ENCODE data around the gene FGF22.
"Not testable (repeated sequence)": the region's sequence is repeated elsewhere in the genome, so short reads cannot be mapped to it uniquely, and the experiment has no call there.

Gene FGF22

GRCh38 chr19:607301-608154, 32.2 kb upstream of the FGF22 start:
- DNase-seq = no peak

GRCh38 chr19:608155-609003, 31.3 kb upstream of the FGF22 start:
- DNase-seq = no peak

DNA sequence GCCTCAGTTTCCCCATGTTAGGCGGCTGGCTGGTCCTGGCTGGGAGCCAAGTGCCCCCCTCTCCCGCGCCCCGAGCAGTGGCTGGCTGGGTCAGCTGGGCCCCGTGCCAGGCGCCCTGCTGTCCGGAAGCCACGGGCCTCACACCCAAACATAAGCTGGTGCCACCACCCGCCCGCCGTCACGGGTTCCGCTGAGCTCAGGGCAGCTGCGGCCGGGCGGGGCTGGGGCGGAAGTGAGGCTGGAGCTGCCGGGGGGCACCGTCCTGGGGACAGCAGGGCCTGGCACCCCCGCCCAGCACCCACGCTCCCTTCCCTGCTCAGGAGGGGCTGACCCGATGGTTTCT, 30.7 kb upstream of the FGF22 start:
- no peak for DNase-seq

DNA sequence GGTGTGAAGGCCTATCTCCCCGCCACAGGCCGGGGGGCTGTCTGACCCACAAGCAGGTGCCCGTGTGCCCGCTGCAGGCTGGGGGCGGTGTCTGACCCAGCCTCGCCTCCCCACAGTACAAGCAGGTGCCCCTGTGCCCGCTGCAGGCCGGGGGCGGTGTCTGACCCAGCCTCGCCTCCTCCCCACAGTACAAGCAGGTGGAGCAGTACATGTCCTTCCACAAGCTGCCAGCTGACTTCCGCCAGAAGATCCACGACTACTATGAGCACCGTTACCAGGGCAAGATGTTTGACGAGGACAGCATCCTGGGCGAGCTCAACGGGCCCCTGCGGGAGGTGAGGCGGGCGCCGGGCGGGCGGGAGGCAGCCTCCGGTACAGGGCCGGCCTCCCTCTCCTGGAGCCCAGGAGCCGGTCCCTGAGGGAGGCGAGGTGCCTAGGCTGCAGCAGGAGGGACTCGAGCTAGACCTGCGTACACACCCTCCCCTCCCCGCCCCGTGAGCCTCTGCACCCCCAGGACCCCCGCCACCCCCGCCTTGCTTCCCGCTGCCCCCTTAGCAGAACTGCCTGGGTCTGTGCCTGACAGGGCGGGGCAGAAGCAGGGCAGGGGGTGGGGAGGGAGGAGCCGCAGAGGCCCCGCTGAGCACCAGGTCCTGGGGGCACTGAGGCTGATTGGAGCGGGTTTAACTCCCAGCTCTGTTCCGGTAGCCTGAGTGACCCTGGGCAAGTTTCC, 29.4 kb upstream of the FGF22 start:
- no peak for DNase-seq

- DNase-seq = peak; percentile 33
Observed at GRCh38 chr19:610801-611480, 28.7 kb upstream of the FGF22 start.

GRCh38 chr19:611481-611868, 28.2 kb upstream of the FGF22 start:
- peak; percentile 85 for DNase-seq

- DNase-seq = no peak
Observed at GRCh38 chr19:612941-613340, 26.7 kb upstream of the FGF22 start.

DNA sequence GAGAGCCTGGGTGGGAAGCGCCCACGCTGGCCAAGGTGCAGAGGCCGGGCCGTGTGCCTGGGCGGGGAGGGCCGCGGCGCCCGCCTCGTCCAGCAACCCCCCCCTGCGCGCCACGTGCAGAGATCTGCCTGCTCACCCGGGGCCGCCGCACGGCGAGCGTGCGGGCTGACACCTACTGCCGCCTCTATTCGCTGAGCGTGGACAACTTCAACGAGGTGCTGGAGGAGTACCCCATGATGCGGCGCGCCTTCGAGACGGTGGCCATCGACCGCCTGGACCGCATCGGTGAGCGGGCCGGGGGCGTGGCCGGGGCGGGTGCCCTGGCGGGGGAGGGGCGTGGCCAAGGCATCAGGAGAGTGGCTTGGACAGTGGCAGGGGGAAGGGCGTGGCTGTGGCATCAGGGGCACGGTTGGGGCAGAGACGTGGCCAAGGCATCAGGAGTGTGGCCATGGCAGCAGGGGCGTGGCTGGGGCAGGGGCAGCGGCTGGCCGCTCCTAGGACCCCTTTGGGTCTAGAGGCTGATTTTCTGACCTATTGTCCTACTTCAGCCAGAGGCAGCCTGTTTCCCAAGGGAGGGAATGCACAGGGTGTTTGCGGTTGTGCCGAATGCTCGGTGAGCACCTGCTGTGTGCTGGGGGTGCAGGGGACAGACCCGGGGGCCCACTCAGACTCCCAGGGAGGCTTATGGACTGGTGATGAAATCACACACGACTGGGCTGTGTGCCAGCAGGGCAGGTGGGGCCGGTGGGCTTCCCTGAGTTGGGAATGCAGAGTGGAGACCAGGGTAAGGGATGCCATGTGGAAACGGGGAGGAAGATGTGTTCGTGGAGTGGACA, 25.7 kb upstream of the FGF22 start:
- no peak for DNase-seq

- DNase-seq = no peak
Observed at GRCh38 chr19:615619-616018, 24.1 kb upstream of the FGF22 start.

- no peak for DNase-seq
Observed at GRCh38 chr19:616062-616700, 23.5 kb upstream of the FGF22 start.

- no peak for DNase-seq
Observed at GRCh38 chr19:616747-617526, 22.7 kb upstream of the FGF22 start.

GRCh38 chr19:617551-618246, 22.0 kb upstream of the FGF22 start:
- DNase-seq = no peak

DNA sequence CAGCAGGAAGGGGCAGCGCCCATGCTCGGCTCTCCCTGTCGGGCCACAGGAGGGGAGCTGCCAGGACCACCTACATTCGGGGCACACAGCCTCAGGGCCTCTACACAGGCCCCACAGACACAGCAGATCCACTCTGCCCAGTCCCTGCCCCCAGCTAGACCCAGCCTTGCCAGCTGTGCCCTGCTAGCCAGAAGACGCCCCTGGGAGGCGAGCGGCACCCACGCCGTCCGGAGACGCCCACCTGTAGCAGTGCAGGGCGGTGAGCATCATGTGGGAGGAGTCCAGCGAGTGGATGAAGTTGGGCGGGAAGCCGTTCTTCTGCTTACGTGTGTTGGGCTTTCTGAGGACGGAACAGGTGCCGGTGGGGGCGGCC, 21.4 kb upstream of the FGF22 start:
- DNase-seq = no peak

GRCh38 chr19:618674-619285, 20.9 kb upstream of the FGF22 start:
- DNase-seq = no peak

- DNase-seq = no peak
Observed at GRCh38 chr19:619286-620002, 20.2 kb upstream of the FGF22 start.

DNA sequence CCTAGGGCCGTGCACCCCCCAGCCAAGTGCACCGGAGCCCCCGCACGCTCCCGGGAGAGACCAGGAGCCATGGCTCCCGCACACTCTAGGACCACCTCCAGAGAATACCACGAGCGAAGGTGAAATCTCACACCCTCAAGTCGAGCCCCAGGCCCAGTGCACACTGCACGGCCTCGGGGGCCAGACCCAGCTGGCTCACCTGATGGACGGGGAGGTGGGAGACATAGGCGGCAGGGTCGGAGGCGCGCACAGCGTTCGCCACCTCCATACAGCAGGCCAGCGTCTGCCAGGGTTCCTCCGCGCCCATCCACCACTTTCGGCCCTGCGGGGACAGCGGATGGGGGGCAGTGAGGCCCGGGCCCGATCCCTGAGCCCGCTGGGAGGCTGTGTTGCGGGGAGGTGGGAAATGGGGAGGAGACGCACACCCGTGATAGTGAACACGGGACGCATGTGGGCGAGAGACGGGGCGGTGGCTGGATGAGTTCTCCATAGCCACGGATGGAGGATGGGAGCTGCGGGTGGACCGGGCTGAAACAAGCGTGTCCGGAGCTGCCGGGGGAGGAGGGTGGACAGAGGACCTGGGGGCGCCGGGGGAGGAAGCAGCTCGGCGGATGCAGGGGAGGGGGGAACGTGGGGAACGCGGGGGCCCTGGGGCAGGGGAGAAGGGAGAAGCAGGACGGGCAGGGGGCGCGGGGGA, 19.4 kb upstream of the FGF22 start:
- DNase-seq = no peak

GRCh38 chr19:621191-621590, 18.5 kb upstream of the FGF22 start:
- DNase-seq = not testable (repeated sequence)

DNA sequence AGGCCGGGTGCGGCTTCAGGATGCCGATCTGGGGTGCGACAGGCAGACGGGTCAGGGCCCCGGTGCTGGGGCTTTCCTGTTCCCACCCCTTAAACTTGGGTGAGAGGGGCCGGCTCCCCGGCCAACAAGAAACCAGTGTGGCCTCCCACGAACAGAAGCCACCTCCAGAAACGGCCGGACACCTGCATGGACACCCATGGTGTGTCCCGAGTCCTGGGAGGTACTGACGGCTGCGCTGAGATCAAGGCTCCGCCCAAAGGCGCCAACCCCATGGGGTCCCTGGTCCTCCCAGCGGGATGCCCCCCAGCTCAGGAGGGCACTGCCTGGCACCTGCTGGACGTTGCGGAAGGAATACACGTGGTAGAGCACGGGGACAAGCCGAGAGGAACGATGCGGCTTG, 17.9 kb upstream of the FGF22 start:
- no peak for DNase-seq
